ENCODE measurements around the gene NNAT.

GRCh38 chr20:37479925-37480691 lies 40.9 kb upstream of the NNAT start:
- TF ChIP-seq, protein P1, sequence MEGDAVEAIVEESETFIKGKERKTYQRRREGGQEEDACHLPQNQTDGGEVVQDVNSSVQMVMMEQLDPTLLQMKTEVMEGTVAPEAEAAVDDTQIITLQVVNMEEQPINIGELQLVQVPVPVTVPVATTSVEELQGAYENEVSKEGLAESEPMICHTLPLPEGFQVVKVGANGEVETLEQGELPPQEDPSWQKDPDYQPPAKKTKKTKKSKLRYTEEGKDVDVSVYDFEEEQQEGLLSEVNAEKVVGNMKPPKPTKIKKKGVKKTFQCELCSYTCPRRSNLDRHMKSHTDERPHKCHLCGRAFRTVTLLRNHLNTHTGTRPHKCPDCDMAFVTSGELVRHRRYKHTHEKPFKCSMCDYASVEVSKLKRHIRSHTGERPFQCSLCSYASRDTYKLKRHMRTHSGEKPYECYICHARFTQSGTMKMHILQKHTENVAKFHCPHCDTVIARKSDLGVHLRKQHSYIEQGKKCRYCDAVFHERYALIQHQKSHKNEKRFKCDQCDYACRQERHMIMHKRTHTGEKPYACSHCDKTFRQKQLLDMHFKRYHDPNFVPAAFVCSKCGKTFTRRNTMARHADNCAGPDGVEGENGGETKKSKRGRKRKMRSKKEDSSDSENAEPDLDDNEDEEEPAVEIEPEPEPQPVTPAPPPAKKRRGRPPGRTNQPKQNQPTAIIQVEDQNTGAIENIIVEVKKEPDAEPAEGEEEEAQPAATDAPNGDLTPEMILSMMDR (IDR thresholded peaks at IDR 0.05; ENCODE audit: control extremely low read depth in 1 of 3, insufficient read depth in 1 of 3, low read depth in 1 of 3, low read length in 3 of 3) = no peak
- TF ChIP-seq HDAC6 (IDR thresholded peaks at IDR 0.05; ENCODE audit: low read depth, low read length) (no peak), RNF2 (IDR thresholded peaks at IDR 0.05; ENCODE audit: borderline replicate concordance, low read depth, low read length, missing control alignments, poor library complexity, severe bottlenecking) (no peak), MAX (IDR thresholded peaks at IDR 0.05) (no peak)
